Fibroblast of peridontal ligament (primary cell): ENCODE results near the gene POLR1G.
A peak's percentile ranks its signal among the peaks of the same experiment; 100 is the strongest.

Source experiments
- DNase-seq: peaks from one replicate; pipeline ENCODE4 v3.0.0-alpha.2; 2010; ENCODE audit errors: extremely low read depth

POLR1G gene, protein sequence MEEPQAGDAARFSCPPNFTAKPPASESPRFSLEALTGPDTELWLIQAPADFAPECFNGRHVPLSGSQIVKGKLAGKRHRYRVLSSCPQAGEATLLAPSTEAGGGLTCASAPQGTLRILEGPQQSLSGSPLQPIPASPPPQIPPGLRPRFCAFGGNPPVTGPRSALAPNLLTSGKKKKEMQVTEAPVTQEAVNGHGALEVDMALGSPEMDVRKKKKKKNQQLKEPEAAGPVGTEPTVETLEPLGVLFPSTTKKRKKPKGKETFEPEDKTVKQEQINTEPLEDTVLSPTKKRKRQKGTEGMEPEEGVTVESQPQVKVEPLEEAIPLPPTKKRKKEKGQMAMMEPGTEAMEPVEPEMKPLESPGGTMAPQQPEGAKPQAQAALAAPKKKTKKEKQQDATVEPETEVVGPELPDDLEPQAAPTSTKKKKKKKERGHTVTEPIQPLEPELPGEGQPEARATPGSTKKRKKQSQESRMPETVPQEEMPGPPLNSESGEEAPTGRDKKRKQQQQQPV

DNA sequence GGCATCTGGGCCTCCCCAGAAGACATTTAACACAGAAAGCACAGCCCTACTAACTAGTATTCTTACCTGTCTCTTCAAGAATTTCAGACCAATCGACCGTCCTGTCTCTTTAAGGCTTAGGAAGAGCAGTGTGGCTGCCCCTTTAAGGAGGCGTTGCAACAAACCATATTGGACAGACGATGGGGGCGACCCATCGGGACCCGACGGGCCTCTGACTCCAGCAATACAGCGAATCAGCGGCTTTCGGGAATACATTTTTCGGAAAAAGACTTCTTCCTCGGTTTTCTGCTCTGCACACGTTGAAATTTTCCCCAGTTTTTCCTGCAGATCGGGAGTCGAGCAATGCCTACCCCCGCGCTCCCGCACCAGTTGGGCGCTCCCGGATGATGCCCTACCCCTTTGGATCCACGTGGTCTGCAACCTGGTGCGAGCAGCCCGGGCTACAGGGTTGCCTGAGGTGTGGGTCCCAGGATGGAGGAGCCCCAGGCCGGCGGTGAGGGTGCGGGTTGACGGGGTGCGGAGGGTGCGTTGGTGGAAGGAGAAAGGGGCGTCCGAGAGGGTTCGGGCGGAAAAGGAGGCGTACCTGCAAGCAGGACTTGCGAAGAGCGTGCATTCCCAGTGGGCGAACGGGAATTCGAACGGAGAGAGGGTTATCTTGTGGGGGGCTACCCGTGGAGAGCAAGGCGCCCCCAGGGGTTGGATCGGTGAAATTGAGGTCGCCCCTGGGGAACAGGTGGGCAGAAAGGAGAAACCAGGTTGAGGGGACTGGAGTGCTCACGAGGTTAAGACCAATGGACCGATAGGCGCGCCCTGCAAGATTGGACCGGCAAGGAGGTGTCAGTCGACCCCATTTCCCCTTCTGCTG, at the start of gene POLR1G:
POLR1G (plus strand) TSS at position 419 of the 865 bp plus-strand sequence; CDS start at position 472, 53 bp downstream.
- peak; percentile 76 for DNase-seq

DNA sequence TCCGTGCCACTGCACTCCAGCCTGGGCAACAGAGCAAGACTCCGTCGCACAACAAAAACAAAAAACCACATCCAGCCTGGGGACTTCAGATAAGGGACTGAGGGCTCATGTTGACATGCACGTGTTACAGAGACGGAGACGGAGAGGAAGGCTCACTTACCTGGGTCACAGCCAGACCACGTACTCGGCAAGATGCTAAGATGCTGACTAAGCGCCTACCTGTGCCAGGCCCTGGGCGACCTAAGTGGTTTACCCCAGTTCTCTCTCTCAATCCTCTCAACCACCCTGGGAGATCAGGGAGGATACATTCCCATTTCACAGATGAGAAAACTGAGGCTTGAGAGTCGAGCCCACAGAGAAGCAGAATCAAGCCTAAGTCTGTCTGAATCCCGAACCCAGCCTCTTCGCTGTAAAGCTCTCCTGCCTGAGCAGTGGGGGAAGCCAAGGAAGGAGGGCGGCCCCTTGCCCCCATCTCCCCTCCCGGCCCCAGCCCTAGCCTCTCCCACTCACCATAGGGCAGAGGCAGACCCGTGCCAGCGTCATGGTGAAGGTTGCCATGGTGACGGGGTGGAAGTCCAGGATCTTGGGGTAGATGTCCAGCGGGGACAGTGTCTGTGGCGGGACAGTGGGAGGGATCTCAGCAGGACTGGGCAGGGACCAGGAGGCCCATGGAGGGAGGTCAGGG, 49.5 kb upstream of the POLR1G start:
- no peak for DNase-seq

DNA sequence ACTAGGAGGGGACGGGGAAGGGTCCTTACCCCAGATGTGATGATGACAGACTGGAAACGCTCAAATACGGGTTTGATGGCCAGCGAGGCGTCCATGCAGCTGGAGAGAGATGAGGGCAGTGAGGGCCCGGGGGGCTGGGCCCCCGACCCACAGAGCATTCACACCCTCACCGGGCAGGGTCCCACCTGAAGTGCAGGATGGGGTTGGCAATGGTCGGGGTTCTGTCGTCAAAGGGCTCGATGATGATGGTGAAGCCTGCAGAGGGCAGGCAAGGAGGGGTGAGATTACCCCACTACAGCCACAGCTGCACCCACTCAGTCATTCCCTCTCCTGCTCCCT, 49.0 kb upstream of the POLR1G start:
- DNase-seq: no peak

DNA sequence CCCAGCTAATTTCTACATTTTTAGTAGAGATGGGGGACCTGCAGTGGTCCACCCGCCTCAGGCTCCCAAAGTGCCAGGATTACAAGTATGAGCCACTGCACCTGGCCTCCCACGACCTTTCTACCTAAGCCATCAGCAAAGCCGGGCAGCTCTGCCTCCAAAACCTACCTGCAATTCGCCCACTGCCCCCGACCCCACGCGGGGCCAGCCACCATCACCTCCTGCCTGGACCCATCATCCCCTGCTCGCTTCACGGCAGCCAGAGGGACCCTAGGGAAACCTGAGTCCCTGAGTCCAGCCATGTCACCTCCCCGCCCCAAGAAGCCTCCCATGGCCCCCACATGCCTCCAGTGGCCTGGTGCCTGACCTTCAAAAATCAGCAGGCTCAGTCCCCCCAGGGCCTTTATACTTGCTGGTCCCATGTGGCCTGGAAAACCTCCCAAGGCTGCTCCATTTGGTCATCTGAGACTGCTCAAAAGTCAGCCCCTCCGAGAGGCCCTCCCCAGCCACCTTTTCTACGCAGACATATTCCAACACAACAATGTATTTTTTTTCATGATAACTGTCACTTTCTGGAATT, 48.1 kb upstream of the POLR1G start:
- no peak for DNase-seq

DNA sequence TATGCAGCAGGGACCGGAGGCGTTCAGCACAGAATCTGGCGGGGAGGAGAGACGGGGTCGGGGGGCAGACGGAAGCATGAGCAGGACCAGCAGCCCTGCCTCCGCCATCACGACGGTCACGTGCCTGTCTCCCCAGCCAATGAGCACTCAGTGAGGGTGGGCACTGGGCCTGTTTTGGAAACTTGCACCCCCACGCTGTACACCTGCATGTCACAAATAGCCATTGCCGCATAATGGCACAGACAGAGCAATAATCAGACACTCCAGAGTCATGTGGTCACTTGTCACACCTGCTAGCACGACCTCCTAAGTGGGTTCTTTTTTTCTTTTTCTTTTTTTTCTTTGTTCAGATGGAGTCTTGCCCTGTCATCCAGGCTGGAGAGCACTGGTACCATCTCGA, 44.8 kb upstream of the POLR1G start:
- DNase-seq: no peak

DNA sequence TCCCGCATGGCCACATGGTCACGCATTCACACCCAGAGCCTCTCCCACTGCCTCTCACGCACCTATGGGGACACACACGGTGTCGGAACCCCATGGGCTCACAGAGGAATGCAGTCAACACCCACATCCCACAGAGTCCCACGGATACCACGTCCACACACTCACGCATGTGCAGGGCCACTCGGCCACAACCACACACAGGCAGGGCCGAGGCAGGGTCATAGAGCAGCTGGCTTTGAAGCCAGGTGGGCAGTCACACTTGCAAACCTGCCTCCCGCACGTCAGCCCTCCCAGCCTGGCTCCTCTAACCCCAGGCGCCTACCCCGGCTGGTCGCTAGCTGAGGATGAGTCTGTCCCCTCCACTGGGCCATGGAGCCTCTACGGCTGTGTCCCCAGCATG, 44.2 kb upstream of the POLR1G start:
- DNase-seq: no peak

DNA sequence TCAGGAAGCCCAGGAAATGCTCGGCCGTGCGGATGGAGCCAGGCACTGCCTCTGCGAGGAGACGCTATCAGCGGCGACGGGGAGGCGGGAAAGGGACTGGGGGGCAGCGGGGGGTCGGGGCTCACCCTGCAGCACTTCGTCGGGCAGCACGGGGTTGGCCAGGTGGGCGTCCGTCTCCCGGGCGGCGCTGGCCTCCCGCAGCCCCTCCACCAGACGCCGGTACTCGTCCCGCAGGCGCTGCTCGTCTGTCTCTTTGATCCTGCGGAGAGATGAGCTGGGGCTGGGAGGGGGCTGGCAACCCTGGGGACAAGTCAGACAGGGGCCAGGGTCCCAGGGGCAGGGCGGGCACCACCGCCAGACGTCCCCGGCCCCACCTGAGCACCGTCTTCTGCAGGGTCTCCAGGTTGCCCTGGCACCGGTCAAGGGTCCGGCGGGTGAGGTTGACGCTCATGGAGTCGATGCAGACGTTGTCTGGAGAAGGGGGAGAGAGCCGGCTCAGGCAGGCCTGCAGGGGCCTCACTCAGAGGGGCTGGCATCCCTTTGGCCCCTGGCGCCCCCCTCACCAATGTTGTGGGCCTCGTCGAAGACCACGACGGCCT, 42.5 kb upstream of the POLR1G start:
- DNase-seq: no peak

DNA sequence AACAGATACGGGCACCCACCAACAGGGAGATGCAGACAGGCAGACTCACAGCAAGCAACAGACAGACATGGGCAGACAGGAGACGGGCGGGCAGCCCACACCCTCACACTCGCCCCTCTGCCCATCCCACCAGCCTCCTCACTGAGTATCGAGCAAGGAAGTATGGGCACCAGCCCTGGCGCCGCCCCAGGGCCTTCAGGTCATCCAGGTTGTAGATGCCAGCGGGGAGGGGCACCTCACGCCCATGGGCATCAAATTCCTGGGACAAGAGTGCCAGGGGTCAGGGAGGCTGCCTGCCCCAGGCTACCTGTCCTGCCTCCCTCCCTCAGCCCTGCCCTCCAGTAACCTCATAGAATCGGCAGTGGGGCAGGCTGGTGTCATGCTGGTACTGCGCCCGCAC, 41.7 kb upstream of the POLR1G start:
- DNase-seq: no peak

DNA sequence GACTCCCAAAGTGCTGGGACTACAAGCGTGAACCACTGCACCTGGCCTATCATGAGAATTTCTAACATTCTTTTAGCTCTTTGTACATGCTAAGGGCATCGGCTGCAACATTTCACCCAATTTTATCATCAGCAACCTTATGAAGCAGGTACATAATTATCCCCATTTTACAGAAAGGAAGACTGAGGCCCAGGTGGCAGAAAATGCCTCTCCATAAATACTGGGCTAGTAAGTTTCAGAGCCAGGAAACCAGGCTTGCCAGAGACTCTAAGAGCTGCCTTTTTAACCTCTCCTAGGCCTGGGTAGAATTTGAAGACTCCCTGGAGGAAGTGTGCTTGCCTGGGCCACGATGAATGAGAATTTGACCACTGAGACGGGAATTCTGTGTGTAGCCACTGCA, 38.3 kb upstream of the POLR1G start:
- DNase-seq: no peak

DNA sequence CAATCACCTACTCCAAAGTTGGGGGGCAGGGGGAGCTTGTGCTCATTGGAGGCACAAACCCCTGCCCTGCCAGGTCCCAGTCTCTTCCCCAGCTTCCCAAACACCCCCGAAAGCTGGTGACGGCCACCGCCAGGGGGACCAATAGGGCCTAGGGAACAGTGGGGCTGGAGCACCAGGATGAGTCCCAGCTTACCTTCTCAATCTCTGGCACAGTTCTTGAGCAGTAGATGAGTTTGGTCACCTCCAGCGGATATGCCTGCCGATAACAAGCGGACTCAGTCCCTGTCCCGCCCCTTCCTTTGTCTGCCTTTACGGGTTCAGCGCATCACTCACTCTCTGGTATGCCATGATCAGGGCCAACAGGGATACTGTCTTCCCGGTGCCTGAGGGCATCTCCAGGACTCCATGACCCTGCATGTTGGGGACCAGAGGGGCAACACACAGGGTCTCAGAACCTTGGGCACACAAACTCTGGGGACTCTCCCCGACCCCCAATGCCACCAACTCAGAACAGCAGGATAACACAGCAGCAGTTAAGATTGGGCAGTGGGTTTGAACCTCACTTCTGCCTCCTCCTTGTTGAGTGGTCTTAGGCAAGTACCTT, 37.6 kb upstream of the POLR1G start:
- DNase-seq: no peak

DNA sequence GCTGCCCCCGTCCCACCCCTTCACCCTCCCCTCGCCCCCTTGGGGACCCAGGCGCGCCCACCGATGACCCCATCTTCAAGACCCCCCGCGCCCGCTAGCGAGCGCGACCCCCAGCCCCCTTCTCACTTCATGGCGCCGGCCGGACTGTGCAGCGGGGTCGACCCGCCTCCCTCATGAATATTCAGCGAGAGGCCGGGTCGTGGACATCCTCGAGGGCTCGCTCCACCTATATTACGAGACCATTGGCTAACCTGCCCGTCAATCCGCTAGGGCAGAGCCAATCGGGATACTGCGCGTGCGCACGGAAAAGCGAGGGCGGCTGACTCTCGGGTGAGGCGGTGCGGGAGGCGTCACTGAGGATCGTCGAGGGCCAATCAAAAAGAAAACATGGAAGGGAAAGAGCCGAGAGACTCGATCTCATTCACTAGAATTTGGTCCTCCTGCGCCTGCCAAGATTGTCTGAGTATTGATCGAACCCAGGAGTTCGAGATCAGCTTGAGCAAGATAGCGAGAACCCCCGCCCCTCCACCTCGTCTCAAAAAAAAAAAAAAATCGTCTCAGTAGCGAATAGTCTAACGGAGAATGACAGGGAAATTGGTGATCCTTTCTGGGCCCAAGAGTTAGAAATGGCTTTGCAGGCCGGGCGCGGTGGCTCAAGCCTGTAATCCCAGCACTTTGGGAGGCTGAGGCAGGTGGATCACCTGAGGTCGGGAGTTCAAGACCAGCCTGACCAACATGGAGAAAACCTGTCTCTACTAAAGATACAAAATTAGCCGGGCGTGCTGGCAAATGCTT, 35.8 kb upstream of the POLR1G start, which contains the start of gene ERCC2:
ERCC2 (minus strand) TSS at position 164 of the 795 bp plus-strand sequence; CDS start at position 131, 33 bp downstream.
- peak; percentile 99 for DNase-seq

DNA sequence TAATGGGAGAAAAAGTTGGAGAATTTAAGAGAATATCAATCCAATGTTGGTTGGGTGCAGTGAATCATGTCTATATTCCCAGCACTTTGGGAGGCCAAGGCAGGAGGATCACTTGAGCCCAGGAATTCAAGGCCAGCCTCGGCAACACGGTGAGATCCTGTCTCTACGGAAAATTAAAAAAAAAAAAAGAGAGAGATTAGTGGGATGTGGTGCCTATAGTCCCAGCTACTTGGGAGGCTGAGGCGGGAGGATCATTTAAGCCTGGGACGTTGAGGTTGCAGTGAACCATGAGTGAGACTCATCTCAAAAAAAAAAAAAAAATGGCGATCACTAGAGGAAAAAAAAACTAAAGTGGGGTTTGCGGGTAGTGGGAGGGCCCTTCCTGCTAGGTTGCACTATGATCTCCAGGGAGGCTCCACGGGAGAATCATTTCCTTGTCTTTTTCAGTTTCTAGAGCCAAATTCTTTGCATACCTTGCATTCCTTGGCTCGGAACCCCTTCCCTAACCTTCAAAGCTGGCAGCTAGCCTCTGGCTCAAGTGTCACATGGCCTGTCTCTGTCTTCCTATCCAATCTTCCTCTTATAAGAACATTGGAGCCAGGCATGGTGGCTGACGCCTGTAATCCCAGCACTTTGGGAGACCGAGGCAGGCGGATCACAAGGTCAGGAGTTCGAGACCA, 30.3 kb upstream of the POLR1G start:
- DNase-seq: peak; percentile 96

DNA sequence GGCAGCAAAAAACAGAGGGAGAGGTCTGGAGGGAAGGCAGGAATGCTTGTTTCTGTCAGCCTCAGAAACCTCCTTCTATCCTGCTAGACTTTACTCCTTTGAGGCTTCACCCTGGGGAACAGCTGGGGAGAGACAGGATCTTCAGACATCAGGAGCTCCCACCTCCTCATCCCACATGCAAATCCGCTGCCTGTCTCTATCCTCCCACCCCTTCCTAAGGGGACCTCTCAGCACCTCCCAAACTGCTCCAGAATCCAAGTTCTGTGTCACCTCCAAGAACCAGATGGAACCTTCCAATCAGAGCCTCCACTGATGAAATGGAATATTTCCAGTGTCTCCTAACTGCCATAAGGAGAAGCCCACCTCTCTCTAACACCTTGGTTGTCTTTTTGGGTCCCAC, 26.3 kb upstream of the POLR1G start:
- no peak for DNase-seq

DNA sequence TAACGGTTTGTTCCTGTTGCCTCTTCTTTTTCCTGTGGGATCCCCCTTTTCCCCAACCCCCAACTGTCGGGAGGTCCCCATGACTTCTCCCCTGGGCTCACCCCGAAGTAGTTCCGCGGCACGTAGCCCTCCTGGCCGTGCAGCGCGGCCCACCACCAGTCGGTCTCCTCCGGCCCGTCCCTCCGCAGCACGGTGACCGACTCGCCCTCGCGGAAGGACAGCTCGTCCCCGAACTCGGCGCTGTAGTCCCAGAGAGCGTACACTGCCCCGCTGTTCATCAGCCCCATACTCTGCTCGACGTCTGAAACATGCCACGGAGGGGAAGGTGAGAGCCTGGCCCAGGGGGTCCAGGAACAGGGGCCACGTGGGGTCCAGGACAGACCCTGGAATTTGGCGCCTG, 24.0 kb upstream of the POLR1G start:
- DNase-seq: no peak

DNA sequence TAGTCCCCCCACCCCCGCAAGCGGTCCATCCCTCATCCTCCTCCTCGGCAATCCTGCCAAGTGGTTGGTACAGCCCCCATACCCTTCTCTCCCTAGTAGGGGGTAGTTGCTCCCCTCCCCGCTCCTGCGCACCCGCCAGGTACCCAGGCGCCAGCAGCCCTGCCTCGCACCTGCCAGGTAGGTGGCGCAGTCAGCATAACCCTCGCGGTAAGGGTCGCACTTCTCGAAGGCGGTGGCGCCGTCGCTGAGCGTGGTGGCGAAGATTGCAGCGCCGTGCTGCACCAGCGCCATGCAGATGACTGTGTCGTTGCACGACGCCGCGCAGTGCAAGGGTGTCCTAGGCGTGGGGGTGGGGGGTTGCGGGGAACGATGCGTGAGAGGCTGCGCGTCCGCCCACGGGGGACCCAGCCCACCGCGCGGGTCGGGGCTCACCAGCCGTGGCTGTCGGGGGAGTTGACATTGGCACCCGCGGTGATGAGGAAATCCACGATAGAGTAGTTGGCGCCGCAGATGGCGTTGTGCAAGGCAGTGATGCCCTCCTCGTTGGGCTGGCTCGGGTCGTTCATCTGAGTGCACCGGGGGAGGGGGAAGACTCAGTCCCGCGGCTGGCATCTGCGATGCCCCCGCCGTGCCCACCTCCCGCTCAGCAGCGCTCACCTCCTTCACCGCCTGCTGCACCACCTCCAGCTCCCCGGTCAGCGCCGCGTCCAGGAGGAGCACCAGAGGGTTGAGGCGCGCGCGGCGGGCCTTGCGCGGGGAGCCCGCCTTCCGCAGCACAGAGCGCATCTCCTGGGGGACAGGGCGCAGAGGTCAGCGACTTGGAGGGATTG, 20.8 kb upstream of the POLR1G start:
- DNase-seq: no peak

DNA sequence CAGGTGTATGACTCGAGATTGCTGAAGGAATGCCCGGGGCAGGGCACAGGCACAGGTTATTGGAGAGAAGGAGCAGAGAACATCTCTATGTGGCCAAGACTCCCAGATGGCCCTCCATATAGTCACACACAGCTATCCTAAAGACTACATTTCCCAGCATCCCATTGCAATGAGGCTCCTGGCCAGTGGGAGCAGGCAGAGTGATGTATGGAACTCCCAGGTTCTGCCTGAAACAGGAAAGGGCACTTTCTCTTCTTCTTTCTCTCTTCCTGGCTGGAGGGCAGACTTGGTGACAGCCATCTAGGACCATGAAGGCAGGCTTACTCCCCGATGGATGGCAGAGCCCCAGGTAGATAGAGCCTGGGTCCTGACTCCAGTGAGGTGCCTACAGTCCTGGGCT, 15.1 kb upstream of the POLR1G start:
- no peak for DNase-seq

DNA sequence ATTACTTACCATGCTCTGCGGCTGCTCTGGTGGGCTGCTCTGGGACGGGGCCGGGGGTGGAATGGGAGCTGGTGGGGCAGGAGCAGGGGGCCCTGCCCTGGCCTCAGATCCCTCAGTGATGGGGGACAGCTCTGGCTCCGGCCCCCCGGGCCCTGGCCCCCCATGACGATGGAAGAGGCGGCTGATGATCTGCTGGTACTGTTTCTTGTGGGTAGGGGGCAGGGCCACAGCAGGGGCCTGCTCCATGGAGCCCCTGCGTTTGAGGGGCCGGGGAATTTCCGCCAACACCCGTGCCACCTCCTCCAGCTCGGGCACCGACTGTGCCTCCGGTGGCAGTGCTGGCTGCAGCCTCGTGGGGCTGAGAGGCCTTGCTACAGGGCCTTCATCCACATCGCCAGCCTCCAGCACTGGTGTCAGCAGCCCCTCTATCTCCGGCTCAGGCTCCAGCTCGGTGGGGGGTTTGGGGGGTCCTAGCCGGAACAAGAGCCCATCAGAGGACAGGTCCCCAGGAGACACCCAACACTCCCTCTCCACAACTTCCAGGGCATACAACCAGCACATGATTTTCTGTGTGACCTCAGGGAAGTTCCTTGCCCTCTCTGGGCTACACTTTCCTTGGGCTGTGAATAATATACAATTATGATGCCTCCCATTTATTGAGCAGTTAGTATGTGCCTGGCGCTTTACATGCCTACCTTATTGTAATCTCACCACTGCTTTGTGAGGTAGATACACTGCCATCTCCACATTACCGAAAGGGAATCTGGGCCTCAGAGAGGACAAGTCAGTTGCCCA, 14.4 kb upstream of the POLR1G start:
- DNase-seq: no peak
